Gastroesophageal sphincter (tissue), 3 donors: Measurements from ENCODE around the gene CABP2.

Source experiments
- CTCF ChIP-seq, 4 experiments: fragments of 200-600 bp in 2 of 4; fragments of 450-650 bp in 2 of 4; sonication (generic) in 1 of 4; IDR thresholded peaks; one replicate each; pipeline ENCODE4 v1.5.1; 2017 to 2019; ENCODE audit warnings: antibody characterized with exemption in 4 of 4, mild to moderate bottlenecking in 2 of 4, moderate library complexity in 2 of 4
- POLR2AphosphoS5 ChIP-seq: sonication (generic); formaldehyde crosslinking; IDR thresholded peaks from one replicate; pipeline ENCODE4 v1.6.1; 2017; ENCODE audit warnings: antibody characterized with exemption

- TF ChIP-seq CTCF (IDR thresholded peaks at IDR 0.05): no peak
- no peak for TF ChIP-seq POLR2AphosphoS5
Observed at GRCh38 chr11:67544616-67545242, 21.5 kb upstream of the CABP2 start.
